NCI-H1930 (cell line): ENCODE data around the gene KCP.
A peak's percentile ranks its signal among the peaks of the same experiment; 100 is the strongest.

ENCODE experiments used
- DNase-seq, 2 experiments: peaks; one replicate each; lab custom pipeline; 2025; lab: John Stamatoyannopoulos, UW

KCP gene

DNA sequence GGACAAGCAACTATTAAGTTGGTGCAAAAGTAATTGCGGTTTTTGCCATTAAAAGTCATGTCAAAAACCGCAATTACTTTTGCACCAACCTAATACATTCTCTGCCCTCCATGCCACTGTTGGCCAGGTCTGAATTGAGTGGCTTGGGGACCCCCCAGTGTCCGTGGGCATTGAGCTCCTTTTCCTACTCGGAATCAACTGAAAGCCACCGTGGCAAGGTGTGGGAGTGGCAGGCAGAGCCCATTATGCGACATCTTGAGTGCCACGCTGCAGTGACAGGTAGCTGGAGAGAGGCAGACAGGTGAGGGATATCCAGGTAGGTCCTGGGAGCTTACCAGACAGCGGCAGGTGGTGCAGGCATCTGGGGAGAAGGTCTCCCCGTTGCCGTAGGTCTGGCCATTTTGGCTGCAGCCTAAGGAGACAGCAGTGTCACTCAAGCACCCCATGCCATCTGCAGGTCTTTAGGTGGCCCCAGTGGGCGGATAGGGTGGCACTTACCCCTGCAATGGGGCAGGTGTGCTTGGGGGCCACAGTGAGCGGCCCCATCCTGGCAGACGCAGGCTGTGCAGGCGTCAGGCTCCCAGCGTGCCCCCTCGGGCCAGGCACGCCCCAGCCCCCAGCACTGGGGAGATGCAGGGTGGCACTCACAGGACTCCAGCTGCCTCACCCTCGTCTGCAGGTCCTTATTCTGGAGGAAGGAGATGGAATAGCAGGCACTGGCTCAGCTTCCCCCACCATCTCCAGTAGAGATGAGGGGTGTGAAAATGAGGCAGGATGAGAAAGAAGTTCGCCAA, 3.5 kb downstream of the KCP start:
- no peak for DNase-seq

GRCh38 chr7:128906001-128906765, 4.3 kb downstream of the KCP start:
- no peak for DNase-seq

DNA sequence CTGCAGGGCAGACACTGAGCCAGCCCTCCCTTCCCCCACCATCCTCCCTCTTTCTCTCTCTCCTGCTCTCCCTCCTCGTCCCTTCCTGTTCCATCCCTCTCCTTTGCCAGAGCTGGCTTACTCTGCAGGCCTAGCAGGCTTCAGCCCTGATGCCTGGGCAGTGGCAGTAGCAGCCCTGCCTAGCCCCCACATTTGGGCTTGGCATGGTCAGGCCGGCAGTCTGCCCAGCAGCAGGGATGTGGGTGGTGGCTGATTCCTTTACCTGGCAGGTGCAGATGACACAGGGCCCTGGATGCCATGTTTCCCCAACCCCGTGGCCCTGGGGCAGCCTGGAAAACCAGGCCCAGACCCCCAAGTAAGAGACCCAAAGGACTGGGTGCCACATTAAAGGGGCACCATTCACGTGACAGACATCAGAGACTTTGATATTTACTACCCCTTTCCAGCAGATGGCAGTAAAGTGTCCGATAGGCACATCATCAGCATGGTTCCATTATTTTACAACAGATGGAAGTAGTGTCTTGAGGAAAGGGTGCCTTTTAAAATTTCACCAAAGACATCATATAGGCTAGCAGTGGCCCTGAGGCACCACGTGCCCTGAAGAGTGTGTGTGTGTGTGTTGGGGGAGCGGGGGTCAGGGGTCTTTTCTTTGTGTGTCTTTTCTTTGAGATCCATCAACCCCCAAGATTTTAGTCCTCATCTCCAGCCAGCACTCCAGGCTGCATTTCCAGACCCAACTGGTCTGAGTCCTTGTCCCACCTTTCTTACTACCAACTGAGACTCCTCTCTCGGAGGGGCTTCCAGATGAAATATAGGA, 5.9 kb downstream of the KCP start:
- DNase-seq: peak; percentile 31 to 50

GRCh38 chr7:128903621-128904361, 6.7 kb downstream of the KCP start:
- DNase-seq: no peak

DNA sequence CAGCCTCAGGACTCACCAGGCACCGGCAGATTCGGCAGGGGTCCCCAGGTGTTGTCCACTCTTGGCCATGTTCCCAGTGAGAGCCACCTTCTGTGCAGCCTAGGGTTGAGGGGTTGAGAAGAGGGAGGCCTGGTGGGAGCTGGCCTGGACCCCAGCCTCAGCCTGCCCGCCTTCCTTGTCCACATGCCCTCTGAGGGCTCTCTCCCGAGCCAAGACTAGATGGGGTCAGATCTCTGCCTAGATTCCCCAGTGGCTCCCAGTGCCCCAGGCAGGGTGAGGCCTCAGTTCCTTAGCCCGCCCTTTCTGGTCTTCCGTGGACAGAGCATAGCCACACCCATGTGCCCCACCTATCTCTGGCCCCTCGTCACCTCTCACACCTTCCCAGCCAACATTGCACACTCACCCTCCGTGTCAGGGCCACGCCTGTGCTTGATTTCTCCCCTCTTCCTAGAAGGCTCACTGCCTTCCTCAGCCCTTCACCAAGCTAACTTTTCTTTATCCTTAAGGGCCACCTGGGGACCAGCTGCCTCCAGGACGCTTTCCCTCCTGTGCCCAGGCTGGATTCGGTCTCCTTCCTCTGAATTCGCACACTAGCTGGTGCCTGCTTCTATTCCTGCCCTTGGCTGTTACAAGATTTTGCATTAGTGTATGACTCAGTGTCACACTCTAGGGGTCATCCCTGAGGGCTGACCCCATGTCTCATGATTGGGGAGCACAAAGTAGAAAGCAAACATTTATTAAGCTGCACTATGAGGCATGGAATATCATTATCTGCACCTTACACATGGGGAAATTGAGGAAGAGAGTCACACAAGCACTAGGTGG, 7.5 kb downstream of the KCP start:
- no peak for DNase-seq

GRCh38 chr7:128900237-128900636, 10.3 kb downstream of the KCP start:
- DNase-seq: no peak

GRCh38 chr7:128899392-128899791, 11.1 kb downstream of the KCP start:
- no peak for DNase-seq

DNA sequence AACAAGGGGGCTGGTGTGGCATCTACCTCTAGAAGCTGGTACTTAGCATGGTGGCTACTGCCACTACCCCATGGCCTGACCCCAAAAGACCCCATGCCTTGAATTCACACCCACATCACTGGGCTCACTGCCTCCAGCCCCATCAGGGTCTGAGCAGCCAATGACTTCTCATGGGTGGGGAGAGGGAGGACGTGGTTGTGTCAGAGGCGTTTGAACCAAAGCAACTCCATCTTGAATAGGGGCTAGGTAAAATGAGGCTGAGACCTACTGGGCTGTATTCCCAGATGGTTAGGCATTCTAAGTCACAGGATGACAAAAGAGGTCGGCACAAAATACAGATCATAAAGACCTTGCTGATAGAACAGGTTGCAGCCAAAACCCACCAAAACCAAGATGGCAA, 15.2 kb downstream of the KCP start:
- DNase-seq: no peak

- no peak for DNase-seq
Observed at GRCh38 chr7:128894101-128894440, 16.4 kb downstream of the KCP start.

- no peak for DNase-seq
Observed at GRCh38 chr7:128893251-128894100, 17.0 kb downstream of the KCP start.

DNA sequence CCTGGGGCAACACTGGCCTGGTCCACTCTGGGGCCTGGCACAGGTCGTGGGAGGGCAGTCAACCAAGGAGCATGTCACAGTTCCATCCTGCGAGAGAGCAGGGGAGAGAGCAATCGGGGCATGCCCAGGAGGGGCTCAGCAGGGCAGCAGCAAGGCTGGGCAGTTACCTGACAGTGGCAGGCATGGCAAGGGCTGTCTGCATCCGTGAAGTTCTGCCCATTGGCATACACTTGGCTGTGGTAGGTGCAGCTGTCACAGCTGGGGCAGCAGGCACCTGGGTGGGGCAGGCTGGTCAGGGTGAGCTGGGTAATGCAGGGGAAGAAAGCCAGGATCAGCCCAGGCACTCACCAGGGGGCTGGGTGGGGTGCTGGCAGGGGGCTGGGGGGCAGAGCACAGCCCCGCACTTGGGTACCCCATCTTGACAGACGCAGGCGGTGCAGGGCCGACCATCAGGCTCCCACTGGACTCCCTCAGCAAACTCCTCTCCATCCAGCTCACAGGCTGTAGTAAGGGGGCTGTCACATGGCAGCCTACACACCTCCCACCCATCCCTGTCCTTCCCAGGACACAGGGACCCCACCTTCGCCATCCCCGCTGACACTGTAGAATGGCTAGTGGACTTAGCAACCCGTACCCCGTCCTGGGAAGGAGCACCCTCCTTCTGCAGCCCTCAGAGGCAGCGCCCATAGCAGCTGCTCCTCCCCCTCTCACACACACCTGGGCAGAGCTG, 17.8 kb downstream of the KCP start:
- DNase-seq: no peak

- no peak for DNase-seq
Observed at GRCh38 chr7:128891942-128892269, 18.6 kb downstream of the KCP start.

- DNase-seq: no peak
Observed at GRCh38 chr7:128891110-128891941, 19.2 kb downstream of the KCP start.

GRCh38 chr7:128890306-128891109, 20.0 kb downstream of the KCP start:
- DNase-seq: no peak

- DNase-seq: no peak
Observed at GRCh38 chr7:128889121-128889520, 21.4 kb downstream of the KCP start.

DNA sequence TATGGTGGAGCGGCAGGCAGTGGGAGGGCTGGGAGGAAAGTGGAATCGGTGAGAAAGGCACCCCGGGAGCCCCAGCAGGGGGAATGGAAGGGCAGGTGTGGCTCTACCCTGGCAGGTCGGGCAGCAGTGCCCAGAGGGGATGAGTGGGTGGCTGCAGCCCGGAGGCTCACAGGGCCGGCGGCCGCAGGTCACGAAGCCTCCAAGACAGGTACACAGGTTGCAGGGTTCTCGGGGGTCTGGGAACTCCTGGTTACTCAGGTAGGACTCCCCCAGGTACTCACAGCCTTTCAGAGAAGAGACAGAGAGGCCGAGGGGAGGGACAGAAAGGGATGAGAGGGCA, 21.8 kb downstream of the KCP start:
- no peak for DNase-seq

- DNase-seq: no peak
Observed at GRCh38 chr7:128888039-128888755, 22.3 kb downstream of the KCP start.
